ENCODE results near the gene SPRY1.

- TF ChIP-seq, protein P1, sequence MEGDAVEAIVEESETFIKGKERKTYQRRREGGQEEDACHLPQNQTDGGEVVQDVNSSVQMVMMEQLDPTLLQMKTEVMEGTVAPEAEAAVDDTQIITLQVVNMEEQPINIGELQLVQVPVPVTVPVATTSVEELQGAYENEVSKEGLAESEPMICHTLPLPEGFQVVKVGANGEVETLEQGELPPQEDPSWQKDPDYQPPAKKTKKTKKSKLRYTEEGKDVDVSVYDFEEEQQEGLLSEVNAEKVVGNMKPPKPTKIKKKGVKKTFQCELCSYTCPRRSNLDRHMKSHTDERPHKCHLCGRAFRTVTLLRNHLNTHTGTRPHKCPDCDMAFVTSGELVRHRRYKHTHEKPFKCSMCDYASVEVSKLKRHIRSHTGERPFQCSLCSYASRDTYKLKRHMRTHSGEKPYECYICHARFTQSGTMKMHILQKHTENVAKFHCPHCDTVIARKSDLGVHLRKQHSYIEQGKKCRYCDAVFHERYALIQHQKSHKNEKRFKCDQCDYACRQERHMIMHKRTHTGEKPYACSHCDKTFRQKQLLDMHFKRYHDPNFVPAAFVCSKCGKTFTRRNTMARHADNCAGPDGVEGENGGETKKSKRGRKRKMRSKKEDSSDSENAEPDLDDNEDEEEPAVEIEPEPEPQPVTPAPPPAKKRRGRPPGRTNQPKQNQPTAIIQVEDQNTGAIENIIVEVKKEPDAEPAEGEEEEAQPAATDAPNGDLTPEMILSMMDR (IDR thresholded peaks at IDR 0.05), result no peak
- no peak for TF ChIP-seq POLR2A (IDR thresholded peaks at IDR 0.05)
Observed at GRCh38 chr4:123405267-123405865, 8.8 kb downstream of the SPRY1 start.

Measured in body of pancreas (tissue), 4 donors.